ENCODE measurements around the gene MT1E.
"Not testable (repeated sequence)": the region's sequence is repeated elsewhere in the genome, so short reads cannot be mapped to it uniquely, and the experiment has no call there.

Gene MT1E

DNA sequence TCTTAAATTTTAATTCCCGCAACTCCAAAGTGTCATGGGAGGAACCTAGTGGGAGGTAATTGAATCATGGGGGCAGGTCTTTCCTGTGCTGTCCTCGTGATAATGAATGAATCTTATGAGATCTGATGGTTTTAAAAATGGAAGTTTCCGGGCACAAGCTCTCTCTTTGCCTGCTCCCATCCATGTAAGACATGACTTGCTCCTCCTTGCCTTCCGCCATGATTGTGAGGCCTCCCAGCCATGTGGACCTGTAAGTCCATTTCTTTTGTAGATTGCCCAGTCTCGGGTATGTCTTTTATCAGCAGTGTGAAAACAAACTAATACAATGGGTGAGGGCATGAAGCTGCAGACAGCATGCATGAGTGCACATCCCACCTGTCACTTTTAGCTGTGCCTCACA lies 2.4 kb upstream of the MT1E start:
- FAIRE-seq; DNase-seq (ENCODE audit: extremely low spot score, insufficient read length, low read depth): not testable (repeated sequence)

DNA sequence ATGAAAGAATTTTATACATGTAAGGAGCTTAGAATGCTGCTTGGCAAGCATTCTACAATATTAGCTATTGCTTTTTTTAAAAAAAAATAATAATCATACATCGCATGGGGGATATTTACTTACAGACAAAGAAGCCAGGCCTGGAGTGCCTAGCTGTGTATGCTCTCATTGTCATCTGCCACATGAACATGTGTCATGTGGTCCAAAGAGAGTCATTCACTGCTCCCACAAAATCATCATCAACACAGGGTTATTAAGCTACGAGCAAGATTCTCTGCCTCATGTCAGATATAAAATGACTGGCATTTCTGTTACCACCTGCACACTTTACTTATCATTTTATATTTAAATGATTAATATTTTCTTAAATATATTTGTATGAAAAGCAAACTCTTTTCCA lies 1.9 kb upstream of the MT1E start:
- no peak for FAIRE-seq
- DNase-seq (ENCODE audit: extremely low spot score, insufficient read length, low read depth) = no peak

DNA sequence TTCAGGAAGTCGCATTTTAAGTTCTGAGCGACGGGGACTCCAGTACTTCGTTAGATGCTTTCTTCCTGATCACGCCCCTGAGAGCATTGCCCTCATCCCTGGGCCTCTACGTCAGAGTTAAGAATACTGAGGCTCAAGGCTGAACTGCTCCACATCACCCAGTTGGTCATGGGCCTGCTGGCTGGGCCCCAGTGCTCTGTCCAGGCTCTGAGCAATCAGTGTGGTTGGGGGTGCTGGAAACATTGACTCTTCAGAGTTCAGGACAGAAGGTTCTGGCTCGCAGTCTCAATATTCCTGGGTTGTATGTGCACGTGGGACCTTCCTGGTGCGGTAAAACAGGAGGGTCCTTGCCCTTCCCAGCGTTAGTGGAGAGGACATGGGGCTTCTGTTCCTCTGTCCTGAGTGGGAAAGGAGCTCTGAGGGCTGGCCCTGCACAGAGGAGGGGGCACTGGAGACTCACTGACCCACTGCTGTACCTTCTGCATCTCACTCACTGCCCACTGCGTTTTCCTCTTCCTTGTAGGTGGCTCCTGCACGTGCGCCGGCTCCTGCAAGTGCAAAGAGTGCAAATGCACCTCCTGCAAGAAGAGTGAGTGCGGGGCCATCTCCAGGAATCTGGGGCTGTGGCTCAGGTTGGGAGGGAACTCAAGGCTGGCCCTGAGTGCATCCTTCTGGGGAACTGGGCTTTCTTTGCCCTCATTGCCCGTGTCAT lies 518 bp downstream of the MT1E start:
- DNase-seq (ENCODE audit: extremely low spot score, insufficient read length, low read depth) (no peak), FAIRE-seq (no peak)

DNA sequence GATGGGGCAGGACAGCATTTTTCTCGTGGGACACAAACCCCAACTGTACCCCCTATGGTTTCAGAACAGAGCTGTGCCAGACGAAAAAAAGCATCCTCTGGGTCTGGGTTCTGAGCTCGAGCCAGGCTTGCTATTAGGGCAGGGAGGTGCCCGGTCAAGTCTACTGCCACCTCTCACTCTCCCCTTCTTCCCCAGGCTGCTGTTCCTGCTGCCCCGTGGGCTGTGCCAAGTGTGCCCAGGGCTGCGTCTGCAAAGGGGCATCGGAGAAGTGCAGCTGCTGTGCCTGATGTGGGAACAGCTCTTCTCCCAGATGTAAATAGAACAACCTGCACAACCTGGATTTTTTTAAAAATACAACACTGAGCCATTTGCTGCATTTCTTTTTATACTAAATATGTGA lies 1.1 kb downstream of the MT1E start:
- FAIRE-seq (no peak), DNase-seq (ENCODE audit: extremely low spot score, insufficient read length, low read depth) (no peak)

DNA sequence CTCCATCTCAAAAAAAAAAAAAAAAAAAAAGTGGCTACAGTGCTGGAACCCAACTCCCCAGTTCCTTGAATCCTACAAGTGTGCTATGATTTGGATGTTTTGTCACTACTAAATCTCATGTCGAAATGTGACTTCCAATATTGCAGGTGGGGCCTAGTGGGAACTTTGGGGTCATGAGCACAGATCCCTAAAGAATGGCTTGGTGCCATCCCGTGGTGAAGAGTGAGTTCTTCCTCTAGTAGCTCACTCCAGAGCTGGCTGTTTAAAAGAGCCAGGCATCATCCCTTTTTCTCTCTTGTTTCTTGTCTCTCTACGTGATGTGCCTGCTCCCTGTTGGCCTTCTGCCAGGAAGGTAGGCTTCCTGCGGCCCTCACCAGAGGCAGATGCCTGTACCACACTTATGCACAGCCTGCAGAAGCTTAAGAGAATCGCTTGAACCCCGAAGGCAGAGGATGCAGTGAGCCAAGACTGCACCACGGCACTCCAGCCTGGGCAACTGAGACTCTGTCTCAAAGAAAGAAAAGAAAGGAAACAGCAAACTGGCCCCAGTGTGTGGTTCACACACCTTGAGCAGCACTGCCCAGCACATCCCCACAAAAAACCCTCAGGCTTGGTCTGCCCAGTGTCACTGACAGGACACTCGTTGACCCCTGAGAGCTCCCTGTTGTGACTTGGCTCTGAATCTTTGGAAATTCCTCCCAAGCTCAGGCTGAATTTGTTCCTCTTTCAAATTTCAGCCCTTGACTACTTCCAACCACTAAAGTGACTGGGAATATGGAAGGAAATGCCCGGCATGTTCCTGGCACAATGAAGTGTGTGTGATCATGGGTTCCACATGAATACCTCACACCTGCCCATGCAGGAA lies 3.1 kb downstream of the MT1E start:
- no peak for FAIRE-seq

DNA sequence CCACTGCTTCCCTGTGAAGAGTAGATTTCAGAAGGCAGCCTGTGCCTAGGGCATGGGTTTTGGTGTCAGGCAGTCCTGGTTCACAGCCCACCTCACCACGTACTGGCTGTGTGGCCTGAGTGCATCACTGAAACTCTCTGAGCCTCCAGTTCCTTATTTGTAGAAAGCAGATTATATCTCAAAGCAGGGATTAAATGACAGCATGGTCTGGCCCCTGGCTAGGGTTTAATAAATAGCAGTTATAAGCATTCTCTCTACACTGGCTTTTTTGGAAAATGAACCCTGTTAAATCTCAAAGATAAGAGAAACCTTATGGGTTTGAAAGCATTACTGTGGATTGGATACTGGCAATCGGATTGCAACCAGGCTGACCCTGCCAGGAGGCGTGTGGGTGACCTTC lies 4.0 kb downstream of the MT1E start:
- DNase-seq (ENCODE audit: extremely low spot score, insufficient read length, low read depth) (no peak), FAIRE-seq (no peak)

More for the DNA sequence above, 3.1 kb downstream of the MT1E start:
- DNase-seq (ENCODE audit: extremely low spot score, insufficient read length, low read depth) = no peak

DNA sequence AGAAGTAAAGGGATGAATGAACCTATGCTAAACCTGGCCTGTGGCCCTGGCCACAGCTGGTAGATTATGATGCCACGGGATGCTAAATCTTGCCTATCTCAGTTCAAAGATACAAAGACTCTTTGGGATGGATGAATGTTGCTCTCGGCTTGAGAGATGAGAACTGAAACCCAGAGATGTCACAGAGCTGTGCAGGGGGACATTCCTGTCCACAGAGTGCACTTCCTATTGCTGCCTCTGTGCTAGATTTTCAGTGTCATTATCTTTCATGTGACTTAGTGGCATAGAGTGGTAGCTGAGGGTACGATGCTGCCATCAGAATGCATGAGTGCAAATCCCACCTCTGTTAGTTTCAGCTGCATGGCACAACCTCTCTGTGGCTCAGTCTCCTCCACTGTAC lies 4.6 kb downstream of the MT1E start:
- FAIRE-seq (peak; percentile 80), DNase-seq (ENCODE audit: extremely low spot score, insufficient read length, low read depth) (peak; percentile 30)

DNA sequence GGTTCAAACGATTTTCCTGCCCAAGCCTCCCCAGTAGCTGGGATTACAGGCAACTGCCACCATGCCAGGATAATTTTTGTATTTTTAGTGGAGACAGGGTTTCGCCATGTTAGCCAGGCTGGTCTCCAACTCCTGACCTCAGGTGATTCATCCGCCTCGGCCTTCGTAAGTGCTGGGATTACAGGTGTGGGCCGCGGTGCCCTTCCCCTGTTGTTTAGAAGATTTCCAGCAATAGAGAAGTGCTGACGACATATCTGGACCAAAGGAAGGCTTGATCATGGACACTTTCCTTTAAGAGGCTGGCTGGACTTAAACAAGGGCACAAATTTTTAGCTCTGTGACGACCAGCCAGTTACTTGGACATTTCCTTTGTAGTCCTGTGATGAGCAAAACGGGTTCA lies 5.6 kb downstream of the MT1E start:
- DNase-seq (ENCODE audit: extremely low spot score, insufficient read length, low read depth) (no peak), FAIRE-seq (no peak)

DNA sequence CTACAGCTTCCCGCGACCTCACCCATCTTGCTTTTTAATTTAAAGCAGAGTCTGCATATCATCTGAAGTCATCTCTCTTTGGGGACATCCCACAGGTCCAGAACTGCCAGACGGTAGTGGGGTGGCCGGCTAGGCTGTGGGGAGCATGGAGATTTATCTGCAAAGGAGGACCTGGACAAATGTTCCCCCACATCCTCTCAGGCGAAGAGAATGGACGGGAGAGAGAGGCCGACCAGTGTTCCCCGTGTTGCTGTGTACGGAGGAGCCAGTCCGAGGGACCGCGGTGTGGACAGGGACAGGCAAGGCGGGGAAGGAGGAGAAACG lies 6.2 kb downstream of the MT1E start:
- FAIRE-seq (no peak), DNase-seq (ENCODE audit: extremely low spot score, insufficient read length, low read depth) (no peak)

DNA sequence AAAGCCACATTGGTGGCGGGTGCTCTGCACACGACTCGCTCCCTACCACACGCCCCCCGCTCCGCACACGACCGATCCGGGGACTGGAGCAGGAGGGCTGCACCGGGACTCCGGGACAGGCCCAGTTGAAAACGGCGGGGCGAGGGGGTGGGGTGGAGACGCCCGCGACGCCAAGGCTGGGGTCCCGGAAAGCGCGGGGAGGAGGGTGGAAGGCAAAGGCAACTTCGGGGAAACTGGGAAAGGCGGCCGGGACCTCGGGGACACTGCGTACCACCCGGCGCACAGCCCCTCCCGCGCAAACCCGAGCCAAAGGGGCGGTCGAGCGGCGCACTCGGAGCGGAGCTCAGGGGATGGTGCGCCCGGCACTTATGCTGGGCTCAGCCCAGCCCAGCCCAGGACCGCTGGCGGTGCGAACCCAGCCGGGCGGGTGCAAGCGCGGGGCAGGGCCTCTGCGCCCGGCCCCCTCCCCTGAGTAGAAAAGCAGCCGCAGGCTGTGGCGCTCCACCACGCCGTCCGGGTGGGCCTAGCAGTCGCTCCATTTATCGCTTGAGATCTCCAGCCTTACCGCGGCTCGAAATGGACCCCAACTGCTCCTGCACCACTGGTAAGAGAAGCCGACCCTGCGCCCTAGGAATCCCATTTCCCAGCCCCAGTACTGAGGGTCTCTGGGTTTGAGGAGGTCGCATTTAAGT lies 6.7 kb downstream of the MT1E start, which contains the start of gene MT1M:
Gene MT1M (plus strand): TSS at position 504 of the 692 bp plus-strand sequence. CDS start 73 bp downstream, at position 577.
- no peak for DNase-seq (ENCODE audit: extremely low spot score, insufficient read length, low read depth)
- FAIRE-seq = no peak

DNA sequence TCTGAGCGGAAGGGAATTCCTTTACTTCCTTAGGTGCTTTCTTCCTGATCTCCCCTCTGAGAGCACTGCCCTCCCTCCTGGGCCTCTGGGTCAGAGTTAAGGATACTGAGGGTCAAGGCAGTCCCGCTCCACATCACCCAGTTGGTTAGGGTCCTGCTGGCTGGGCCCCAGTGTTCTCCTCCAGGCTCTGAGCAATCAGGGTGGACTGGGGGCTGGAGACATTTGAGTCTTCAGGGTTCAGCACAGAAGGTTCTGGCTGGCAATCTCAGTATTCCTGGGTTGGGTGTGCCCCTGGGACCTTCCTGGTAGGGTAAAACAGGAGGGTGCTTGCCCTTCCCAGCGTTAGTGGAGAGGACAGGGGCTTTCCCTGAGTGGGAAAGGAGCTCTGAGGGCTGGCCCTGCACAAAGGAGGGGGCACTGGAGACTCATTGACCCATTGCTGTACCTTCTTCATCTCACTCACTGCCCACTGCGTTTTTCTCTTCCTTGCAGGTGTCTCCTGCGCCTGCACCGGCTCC lies 7.3 kb downstream of the MT1E start:
- DNase-seq (ENCODE audit: extremely low spot score, insufficient read length, low read depth) = no peak

DNA sequence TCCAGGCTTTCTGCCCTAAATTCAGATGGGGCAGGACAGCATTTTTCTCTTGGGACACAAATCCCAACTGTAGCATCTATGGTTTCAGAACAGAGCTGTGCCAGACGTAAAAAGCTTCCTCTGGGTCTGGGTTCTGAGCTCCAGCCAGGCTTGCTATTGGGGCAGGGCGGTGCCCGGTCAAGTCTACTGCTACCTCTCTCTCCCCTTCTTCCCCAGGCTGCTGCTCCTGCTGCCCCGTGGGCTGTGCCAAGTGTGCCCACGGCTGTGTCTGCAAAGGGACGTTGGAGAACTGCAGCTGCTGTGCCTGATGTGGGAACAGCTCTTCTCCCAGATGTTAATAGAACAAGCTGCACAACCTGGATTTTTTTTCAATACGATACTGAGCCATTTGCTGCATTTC lies 8.0 kb downstream of the MT1E start:
- FAIRE-seq = no peak

More for the DNA sequence above, 7.3 kb downstream of the MT1E start:
- FAIRE-seq = no peak

DNA sequence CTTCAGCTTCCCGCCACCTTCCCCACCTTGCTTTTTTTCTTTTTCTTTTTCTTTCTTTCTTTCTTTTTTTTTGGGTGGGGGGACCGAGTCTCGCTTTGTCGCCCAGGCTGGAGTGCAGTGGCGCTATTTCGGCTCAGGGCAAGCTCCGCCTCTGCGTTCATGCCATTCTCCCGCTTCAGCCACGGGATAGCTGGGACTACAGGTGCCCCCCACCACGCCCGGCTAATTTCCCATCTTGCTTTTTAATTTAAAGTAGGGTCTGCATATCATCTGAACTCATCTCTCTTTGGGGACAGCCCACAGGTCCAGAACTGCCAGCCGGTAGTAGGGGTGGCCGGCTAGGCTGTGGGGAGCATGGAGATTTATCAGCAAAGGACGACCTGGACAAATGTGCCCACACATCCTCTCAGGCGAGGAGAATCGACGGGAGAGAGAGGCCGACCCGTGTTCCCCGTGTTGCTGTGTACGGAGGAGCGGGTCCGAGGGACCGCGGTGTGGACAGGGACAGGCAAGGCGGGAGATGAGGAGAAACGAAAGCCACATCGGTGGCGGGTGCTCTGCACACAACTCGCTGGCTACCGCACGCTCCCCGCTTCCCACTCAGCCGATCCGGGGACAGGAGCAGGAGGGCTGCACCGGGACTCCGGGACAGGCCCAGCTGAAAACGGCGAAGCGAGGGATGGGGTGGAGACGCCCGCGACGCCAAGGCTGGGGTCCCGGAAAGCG lies 9.3 kb downstream of the MT1E start:
- DNase-seq (ENCODE audit: extremely low spot score, insufficient read length, low read depth) (no peak), FAIRE-seq (no peak)

More for the DNA sequence above, 8.0 kb downstream of the MT1E start:
- no peak for DNase-seq (ENCODE audit: extremely low spot score, insufficient read length, low read depth)

DNA sequence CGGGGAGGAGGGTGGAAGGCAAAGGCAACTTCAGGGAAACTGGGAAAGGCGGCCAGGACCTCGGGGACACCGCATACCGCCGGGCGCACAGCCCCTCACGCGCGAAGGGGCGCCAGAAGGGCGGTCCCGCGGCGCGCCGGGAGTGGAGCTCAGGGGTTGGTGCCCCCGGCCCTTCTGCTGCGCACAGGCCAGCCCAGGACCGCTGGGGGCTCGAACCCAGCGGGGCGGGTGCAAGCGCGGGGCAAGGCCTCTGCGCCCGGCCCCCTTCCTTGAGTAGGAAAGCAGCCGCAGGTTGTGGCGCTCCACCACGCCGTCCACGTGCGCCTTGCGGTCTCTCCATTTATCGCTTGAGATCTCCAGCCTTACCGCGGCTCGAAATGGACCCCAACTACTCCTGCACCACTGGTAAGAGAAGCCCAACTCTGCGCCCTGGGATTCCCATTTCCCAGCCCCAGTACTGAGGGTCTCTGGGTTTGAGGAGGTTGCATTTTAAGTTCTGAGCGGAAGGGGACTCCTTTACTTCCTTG lies 9.9 kb downstream of the MT1E start:
- DNase-seq (ENCODE audit: extremely low spot score, insufficient read length, low read depth) (no peak), FAIRE-seq (no peak)

DNA sequence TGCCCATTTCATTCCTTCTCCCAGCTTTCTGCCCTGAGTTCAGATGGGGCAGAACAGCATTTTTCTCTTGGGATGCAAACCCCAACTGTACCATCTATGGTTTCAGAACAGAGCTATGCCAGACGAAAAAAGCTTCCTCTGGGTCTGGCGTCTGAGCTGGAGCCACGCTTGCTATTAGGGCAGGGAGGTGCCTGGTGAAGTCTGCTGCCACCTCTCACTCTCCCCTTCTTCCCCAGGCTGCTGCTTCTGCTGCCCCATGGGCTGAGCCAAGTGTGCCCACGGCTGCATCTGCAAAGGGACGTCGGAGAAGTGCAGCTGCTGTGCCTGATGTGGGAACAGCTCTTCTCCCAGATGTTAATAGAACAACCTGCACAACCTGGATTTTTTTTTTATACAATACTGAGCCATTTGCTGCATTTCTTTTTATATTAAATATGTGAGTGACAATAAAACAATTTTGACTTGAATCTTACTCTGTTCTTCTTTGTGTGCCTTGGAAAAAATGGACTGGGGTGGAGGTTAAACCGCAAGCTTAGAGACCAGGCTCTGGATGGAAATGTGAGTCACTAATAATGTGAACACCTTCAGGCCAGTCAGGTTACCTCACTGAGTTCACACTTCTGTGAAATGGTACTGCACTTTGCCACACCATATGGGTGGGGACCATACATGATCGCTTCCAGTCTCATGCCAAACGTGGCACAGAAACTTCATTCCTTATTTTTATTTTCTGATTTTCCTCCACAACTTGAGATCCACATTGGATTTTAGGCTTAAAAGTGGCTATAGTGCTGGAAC lies 11.2 kb downstream of the MT1E start:
- FAIRE-seq (no peak), DNase-seq (ENCODE audit: extremely low spot score, insufficient read length, low read depth) (no peak)

DNA sequence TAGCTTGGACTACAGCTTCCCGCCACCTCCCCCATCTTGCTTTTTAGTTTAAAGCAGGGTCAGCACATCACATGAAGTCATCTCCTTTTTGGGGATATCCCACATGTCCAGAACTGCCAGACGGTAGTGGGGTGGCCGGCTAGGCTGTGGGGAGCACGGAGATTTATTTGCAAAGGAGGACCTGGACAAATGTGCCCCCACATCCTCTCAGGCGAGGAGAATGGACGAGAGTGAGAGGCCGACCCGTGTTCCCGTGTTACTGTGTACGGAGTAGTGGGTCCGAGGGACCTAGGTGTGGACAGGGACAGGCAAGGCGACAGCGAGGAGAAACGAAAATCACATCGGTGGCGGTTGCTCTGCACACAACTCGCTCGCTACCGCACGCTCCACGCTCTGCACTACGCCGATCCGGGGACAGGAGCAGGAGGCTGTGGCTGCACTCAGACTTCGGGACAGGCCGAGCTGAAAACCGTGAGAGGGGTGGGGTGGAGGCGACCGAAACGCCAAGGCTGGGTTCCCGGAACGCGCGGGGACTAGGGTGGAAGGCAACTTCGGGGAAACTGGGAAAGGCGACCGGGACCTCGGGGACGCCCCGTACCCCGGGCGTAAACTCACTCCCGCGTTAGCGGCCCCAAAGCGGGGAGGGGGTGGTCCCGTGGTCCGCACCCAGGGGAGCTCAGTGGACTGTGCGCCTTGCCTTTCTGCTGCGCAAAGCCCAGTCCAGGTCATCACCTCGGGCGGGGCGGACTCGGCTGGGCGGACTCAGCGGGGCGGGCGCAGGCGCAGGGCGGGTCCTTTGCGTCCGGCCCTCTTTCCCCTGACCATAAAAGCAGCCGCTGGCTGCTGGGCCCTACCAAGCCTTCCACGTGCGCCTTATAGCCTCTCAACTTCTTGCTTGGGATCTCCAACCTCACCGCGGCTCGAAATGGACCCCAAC lies 12.5 kb downstream of the MT1E start, which contains the start of gene MT1A:
Gene MT1A (plus strand): TSS at position 853 of the 937 bp plus-strand sequence. CDS start 73 bp downstream, at position 926.
- no peak for FAIRE-seq

DNA sequence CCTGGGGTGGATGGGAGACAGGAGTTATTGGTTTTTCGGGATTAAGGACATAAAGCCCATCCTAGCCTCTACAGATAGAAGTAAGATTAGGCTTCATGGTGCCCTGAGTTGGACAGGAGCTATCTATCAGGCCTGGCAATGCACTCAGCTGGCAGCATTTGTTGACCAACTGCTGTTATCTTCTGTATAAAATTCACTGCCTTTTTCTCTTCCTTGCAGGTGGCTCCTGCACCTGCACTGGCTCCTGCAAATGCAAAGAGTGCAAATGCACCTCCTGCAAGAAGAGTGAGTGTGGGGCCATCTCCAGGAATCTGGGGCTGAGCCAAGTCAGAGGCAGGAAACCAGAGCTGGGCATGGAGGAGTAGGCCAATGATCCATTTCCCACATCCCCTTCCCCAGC lies 13.5 kb downstream of the MT1E start:
- DNase-seq (ENCODE audit: extremely low spot score, insufficient read length, low read depth) (no peak), FAIRE-seq (no peak)

More for the DNA sequence above, 12.5 kb downstream of the MT1E start, which contains the start of gene MT1A:
- DNase-seq (ENCODE audit: extremely low spot score, insufficient read length, low read depth) = no peak

DNA sequence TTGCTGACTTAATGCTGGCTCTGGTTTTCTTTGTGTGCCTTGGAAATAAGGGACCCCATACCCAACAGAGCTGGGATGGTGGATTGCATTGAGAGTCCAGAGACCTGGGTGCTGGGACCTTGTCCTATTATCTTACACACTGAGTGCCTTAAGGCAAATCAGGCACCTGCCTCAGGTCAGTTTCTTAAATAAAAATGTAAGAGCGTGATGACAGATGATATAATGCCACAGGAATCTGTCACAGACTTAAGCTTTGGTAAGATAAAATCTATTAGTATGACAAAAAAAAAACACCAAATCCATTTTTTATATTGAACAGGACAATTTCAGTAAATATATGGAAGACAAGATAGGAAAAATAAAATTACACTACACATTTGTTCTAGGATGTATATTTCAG lies 14.5 kb downstream of the MT1E start:
- FAIRE-seq (no peak), DNase-seq (ENCODE audit: extremely low spot score, insufficient read length, low read depth) (no peak)
